HG03378 (cell line): Measurements from ENCODE around the gene DOCK1.

Source experiments
- ATAC-seq: cut with Tn5 transposase; IDR thresholded peaks from one replicate; pipeline ENCODE4 v1.9.1; 2021; ENCODE audit warnings: mild to moderate bottlenecking, moderate library complexity; ENCODE audit not compliant: unreplicated experiment

Gene DOCK1

DNA sequence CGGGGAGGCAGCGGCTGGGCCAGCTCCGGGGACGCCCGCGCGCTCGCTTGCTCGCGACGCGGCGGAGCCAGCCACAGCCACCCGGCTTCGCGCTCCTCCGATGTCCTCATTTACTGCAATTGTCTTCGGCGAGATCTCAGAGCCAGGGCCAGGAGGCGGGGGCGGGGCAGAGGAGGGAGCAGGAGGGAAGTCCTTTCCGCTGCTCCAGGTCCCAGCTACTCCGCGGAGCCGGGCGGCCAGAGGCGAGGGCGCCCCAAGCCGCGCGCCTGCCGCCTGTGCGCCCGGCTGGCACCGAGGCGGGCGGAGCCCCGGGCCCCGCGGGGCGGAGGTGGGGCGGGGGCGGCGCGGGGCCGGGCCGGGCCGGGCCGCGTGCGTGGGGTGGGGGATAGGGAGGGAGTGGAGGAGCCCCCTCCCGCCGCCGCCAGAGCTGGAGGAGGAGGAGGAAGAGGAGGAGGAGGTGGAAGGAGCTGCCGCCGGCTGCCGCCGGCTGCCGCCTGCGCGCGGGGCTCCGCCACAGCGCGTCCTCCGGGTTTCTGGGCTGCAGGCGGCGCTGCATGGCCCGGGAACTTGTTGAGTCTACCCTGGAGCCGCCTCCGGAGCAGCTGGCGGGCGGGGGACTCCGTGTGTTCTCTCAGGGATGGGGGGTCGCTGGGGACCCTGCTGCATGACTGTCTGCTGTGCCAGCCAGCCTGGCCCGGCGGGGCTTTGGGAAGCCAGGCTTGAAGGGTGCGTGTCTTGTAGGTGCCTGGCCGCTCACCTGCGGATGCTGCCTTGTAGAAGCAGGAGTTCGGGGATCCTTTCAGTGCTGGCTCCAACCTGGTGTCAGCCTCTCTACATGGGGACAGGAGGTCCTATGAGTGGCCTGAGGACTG, 291.3 kb downstream of the DOCK1 start, which contains the start of gene INSYN2A:
Gene INSYN2A, minus strand, starts transcription at position 310 of the 872 bp plus-strand sequence. CDS start 20,196 bp downstream, outside the sequence.
- no peak for ATAC-seq

DNA sequence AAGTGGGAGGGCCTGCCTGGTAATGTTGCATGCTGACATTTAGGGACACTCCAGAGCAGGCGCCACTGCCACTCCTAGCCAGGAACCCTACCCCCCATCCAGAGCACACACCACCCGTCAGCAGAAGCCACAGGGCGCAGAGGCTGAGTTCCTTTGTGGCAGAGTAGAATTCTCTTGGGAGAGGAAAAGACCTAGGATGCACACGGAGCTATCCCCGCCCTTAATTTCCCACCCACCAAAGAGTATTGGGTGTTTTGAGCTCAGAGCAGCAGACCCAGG, 291.9 kb downstream of the DOCK1 start:
- no peak for ATAC-seq

GRCh38 chr10:127198307-127198706, 293.1 kb downstream of the DOCK1 start:
- ATAC-seq: no peak

DNA sequence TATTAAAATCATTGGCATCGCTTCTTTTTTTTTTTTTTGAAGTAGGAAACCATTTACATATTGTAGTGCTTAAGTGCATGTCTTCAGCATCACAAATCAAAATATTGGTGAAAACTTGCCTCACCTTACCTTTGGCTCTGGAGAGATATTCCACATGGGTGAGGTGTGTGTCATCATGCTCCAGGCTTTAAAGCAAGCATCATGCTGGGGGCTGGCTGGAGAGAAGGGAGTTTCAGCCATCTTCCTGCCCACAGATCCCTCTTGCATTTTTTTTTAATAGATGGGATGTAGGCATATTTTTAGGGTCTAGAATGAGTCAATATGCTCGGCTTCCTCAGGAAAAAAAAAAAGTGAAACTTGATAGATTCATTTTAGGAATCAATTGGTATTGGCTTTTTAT, 293.5 kb downstream of the DOCK1 start:
- no peak for ATAC-seq

DNA sequence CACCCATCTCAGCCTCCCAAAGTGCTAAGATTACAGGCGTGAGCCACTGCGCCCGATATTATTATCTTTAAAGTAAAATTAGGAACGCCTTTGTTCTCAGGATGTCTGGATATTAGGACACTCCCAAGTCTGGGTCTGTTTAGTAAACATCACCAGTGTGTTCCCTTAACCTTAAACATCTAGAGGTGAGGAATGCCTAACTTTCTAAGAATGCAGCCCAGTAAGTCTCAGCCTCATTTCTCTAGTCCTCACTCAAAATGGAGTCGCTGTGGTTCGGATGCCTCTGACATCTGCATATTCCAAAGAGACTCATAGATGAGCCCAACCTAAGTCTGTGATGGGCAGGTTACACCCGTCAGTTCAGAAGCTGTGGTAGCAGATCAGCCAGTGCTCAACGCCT, 295.4 kb downstream of the DOCK1 start:
- no peak for ATAC-seq

DNA sequence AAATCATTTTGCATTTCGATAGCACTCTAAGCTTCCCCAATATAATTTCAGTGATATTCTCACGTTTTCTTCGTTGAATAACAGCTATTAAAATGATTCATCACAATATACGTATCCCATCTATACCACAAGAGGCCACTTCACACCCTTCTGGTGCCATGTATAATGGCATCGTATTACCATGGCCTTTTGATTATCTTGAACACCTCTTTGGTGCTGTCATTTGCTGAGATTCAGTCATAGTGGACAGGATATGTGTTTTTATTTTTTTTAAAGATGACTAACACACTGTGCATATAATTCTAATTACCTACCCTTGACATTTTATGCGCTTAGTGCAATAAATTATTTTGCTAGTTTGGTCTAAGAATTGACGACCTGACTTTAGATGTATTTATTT, 297.8 kb downstream of the DOCK1 start:
- ATAC-seq: no peak

- ATAC-seq: no peak
Observed at GRCh38 chr10:127207081-127207480, 301.9 kb downstream of the DOCK1 start.

GRCh38 chr10:127210936-127211466, 305.8 kb downstream of the DOCK1 start:
- ATAC-seq: no peak

DNA sequence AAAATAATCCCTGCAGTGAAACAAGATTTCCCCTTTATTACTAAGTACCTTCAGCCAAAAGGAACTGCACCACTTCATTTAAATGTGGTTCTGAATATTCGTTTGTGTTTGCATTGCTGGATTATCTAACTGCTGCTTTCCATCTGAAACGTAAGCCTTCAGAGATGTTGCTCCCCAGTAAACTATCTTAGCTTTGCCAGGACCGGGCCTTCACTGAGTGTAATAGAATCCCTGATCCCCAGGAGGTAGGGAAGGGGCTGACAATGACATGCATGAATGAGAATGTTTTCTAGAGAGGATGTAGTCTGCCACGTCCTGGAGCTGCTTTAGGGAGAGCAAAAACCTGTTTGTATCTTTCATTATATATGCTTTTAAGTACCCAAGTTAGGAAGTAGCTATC, 310.6 kb downstream of the DOCK1 start:
- ATAC-seq: no peak

DNA sequence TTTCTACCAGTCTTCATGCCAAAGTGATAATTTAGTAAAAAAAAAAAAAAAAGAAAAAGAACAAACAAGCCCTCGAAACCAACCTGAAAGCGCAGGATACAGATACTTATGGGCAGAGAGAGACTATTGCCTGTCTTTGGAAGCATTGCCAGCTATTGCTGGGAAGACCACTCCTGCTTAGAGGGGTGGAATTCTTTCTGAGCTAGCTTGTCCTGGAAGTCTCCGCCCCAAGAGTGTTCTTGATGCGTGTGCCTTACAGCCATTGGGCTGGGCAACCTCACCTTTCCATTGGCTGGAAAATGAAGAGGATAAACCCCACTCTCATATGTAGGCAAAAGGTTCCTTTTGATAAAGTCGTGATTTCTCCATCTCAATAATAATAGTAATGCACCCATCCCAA, 311.0 kb downstream of the DOCK1 start:
- ATAC-seq: no peak

GRCh38 chr10:127216786-127217185, 311.6 kb downstream of the DOCK1 start:
- ATAC-seq: no peak

DNA sequence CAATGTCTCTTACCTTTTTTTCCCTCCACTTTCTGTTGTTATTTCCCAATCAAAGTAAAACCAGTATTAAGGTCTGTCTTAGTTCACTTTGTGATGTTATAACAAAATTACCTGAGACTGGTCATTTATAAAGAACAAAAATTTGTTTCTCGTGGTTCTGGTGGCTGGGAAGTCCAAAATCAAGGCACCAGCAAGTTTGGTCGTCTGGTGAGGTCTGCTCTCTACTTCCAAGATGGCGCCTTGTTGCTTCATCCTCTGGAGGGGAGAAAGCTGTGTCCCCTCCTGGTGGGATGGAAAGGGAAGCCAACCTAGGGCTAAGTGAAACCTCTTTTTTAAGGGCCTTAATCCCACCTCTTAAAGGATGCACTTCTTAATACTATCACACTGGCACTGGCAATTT, 313.4 kb downstream of the DOCK1 start:
- no peak for ATAC-seq

- ATAC-seq: no peak
Observed at GRCh38 chr10:127221281-127221680, 316.1 kb downstream of the DOCK1 start.

GRCh38 chr10:127227027-127227426, 321.8 kb downstream of the DOCK1 start:
- ATAC-seq: no peak

GRCh38 chr10:127227663-127228062, 322.4 kb downstream of the DOCK1 start:
- ATAC-seq: no peak

- ATAC-seq: no peak
Observed at GRCh38 chr10:127228195-127228787, 323.1 kb downstream of the DOCK1 start.

DNA sequence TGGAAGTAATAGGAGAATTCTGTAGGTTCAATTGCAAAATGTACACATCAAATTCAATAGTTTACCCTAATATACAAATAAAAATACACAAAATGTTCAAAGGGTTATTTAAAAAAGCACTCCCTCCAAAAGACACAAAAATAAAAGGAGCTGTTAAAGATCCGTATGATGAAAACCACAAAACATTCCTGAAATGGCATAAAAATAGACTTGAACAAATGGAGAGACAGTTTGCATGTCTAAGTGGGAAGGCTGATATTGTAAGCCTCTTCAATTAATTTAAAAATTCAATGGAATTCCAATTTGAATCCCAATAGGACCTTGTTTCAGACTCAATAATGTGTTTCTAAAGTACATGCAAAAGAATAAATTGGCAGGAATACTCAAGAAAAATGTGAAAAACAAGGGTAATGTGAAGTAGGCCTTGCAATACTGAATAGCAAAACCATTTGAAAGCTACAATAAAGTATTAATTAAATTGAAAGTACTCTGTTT, 329.1 kb downstream of the DOCK1 start:
- no peak for ATAC-seq

DNA sequence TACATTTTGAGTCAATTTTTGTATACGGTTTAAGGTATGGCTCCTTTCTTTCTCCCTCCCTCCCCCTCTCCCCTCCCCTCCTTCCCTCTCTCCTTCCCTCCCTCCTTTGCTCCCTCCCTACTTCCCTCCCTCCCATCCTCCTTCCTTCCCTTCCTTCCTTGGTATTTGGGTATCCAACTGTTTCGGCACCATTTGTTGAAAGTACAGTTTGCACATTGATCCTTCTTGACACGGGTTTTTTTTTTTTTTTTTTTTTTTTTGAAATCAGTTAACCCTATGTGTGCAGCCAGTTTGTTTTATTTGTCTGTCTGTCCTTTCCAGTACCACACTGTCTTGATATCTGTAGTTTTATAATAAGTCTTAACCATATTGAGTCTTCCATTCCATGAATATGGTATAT, 331.0 kb downstream of the DOCK1 start:
- ATAC-seq: no peak

DNA sequence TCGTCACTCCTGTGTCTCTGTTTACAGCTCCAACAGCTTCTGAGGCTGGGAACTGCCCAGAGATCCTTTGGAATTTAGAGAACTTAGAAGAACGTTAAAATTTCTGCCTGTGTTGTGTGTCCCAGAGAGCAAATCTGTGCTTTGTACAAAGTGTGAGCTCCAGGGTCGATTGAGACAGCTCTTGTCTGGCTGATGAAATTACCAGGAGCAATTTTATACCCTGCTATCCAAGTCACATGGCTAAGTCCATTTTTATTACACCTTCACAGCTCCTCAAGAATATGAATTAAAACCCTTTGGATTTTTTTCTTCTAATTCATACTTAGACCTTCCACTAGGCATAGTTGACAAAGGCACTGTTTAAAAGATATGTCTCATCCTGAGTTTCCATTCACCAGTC, 337.7 kb downstream of the DOCK1 start:
- no peak for ATAC-seq

DNA sequence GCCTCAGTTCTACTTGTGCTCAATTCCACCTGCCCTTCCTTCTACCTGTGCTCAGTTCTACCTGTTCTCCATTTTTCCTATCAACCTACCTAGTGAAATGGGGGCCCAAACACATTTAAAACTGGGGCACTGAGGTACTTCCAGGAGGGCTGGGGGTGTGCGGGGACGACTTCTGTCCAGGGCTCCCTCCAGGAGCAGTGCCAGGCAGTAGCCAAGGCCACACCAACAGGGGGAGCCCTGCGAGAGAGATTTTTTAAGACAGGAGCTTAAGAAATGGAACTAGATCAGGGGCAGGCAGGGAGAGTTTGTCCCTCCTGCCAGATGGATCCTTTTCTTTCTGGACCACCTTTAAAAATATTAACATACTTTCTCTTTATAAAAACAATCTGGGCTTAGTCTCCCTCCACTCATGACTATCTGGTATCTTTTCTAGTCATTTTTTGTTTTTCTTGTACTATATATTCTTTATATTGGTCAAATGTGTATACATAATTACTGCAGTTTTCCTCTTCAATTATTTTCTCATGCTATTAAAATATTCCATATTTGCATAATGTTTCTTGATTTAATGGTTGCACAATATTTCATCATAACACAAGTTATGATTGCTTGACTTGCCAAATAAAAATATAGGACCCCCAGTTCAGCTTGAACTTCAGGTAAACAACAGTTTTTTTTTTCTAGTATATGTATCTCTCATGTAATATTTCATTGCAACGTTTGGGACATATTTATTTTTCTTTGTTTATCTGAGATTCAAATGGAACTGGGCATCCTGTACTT, 338.5 kb downstream of the DOCK1 start:
- no peak for ATAC-seq

DNA sequence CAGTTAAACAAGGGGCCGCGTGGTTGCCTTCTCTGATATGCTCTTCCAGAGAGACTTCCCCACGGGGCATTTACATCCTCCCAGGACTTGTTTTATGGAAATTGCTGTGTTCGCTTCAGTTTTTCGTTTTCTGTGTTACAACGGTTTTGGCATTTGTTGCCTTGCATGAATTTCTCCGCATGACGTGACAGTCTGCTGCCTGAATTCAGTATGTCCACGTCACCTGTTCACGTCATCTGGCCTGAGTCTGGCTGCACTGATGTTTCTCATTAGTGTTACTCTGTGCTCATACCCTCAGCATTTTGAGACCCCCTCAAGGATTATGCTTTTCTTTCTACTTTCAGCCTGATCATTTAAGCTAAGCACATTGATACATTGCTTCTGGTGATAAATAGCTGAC, 340.2 kb downstream of the DOCK1 start:
- ATAC-seq: no peak
